ENCODE measurements around the gene BET1. TPM values are rescaled to one million over a fixed set of nuclear protein-coding genes. Genes with fewer than 3 reads are reported as not detected.

BET1 gene
- total and polyA plus RNA-seq, 2 of the 8 experiments (the other 6 are each of a cell fraction or from before 2014, with no cell fraction given): 20.6 to 31.7 TPM

GRCh38 chr7:93981480-93981874 lies 22.7 kb downstream of the BET1 start:
- CTCF ChIA-PET (ENCODE audit: partially characterized antibody): interaction anchor here (1.1 kb wide), 2 partner anchors 72 to 79 kb away, joined by 3 to 5 read pairs; no protein-coding TSS in a partner anchor
- TF ChIP-seq NANOG (IDR thresholded peaks at IDR 0.05; ENCODE audit: insufficient read depth, low read depth, low read length, poor library complexity, severe bottlenecking) (peak; percentile 82), TEAD4 (IDR thresholded peaks at IDR 0.05; ENCODE audit: low read depth, low read length) (peak; percentile 93), BCL11A (IDR thresholded peaks at IDR 0.05; ENCODE audit: low read depth in 2 of 2, low read length in 2 of 2) (no peak), RFX5 (IDR thresholded peaks at IDR 0.05; ENCODE audit: borderline replicate concordance, low read depth, low read length) (no peak), RXRA (IDR thresholded peaks at IDR 0.05; ENCODE audit: insufficient read depth, low read depth, low read length) (no peak), CTBP2 (IDR thresholded peaks at IDR 0.05; ENCODE audit: borderline replicate concordance, insufficient read depth, insufficient read length, low read length) (no peak), TCF12 (IDR thresholded peaks at IDR 0.05; ENCODE audit: low read depth, low read length) (0 out of 2 replicates have a peak, but pooled peaks have one; percentile 67), SAP30 (IDR thresholded peaks at IDR 0.05; ENCODE audit: insufficient read depth, insufficient replicate concordance, low read length) (no peak), CTCF (IDR thresholded peaks at IDR 0.05; ENCODE audit: control extremely low read depth in 1 of 3, insufficient read depth in 1 of 3, low read depth in 1 of 3, low read length in 3 of 3) (no peak), GTF2F1 (IDR thresholded peaks at IDR 0.05; ENCODE audit: borderline replicate concordance, low read depth, low read length) (no peak)

More at GRCh38 chr7:93981480-93981874, 22.7 kb downstream of the BET1 start:
- Histone ChIP-seq H2BK120ac (replicated peaks; ENCODE audit: low read depth, low read length) (no peak overlapping the region), H3K9ac (replicated peaks in 1 of 4; ENCODE audit: extremely low read depth in 1 of 4, low read depth in 3 of 4, low read length in 3 of 4) (no peak overlapping the region), H3K56ac (replicated peaks; ENCODE audit: insufficient read length, low read depth, low read length) (no peak overlapping the region), H3K9me3 (ENCODE audit: insufficient read depth in 2 of 2, low read depth in 1 of 2, low read length in 1 of 2) (no peaks in the 10 kb centered on the region; a peak in 1 of 4 replicates), H3K4ac (replicated peaks; ENCODE audit: insufficient read length, low read depth, low read length) (no peak overlapping the region), H3K79me1 (ENCODE audit: low read depth, low read length) (no peaks in the 10 kb centered on the region), H2BK20ac (ENCODE audit: low read length) (no peak overlapping the region), H3K18ac (ENCODE audit: extremely low read depth, low read length) (no peak overlapping the region), H2BK5ac (ENCODE audit: low read depth, low read length) (peak overlapping the region; percentile 42; the same call in 1 of the 2 replicates), H2AFZ (ENCODE audit: low read length) (no peak overlapping the region), H3K4me3 (ENCODE audit: extremely low read depth in 1 of 4, insufficient read depth in 2 of 4, low read depth in 3 of 4, low read length in 4 of 4) (no peak overlapping the region), H3K23ac (ENCODE audit: insufficient read length) (no peak overlapping the region), H2BK15ac (ENCODE audit: low read length) (no peak overlapping the region), H3K27me3 (replicated peaks in 1 of 4; ENCODE audit: control insufficient read depth in 3 of 4, extremely low read depth in 1 of 4, insufficient read depth in 3 of 4, low read length in 3 of 4) (no peaks in the 10 kb centered on the region), H3K23me2 (ENCODE audit: low read depth, low read length) (no peaks in the 10 kb centered on the region), H2AK5ac (ENCODE audit: low read depth, low read length) (no peak overlapping the region), H3K4me1 (replicated peaks in 1 of 4; ENCODE audit: control insufficient read depth in 3 of 4, insufficient read depth in 4 of 4, low read length in 3 of 4) (peaks cover 3 to 11% (median 7%) of the 10 kb centered on the region in 4 experiments; a peak in 4 of 7 replicates), H4K91ac (replicated peaks; ENCODE audit: insufficient read length, low read length) (peak overlapping the region; percentile 1), H4K8ac (ENCODE audit: extremely low read depth, insufficient read depth, low read length) (no peak overlapping the region; the same call in 1 of the 2 replicates), H3K79me2 (ENCODE audit: control insufficient read depth in 1 of 2, insufficient read depth in 2 of 2, low read length in 2 of 2) (no peaks in the 10 kb centered on the region), H3K14ac (ENCODE audit: insufficient read length) (no peak overlapping the region), H3K4me2 (ENCODE audit: insufficient read depth in 1 of 2, low read depth in 2 of 2, low read length in 2 of 2) (peak overlapping the region; percentile 10 to 16; a peak in 2 of 4 replicates), H4K5ac (ENCODE audit: insufficient read length, low read depth, low read length) (no peak overlapping the region), H4K20me1 (replicated peaks in 1 of 2; ENCODE audit: control insufficient read depth in 1 of 2, insufficient read depth in 2 of 2, low read length in 2 of 2) (no peaks in the 10 kb centered on the region), H3K36me3 (ENCODE audit: control insufficient read depth in 2 of 4, insufficient read depth in 4 of 4, low read length in 3 of 4) (no peaks in the 10 kb centered on the region), H2BK12ac (ENCODE audit: low read depth, low read length) (no peak overlapping the region), H3K27ac (ENCODE audit: low read depth, low read length) (no peak overlapping the region)
- POLR2A ChIA-PET (ENCODE audit: partially characterized antibody): interaction anchor here (0.6 kb wide), 1 partner anchor 65 kb away, joined by 3 read pairs; no protein-coding TSS in a partner anchor
- FAIRE-seq (no peak), DNase-seq (ENCODE audit: low read depth in 1 of 2, low spot score in 2 of 2) (peak; percentile 29 to 50)
- 55% methylated on average over 2 of the region's 2 CpGs; no CpG with 5 or more reads in 1 of the 2 experiments for WGBS, 2 experiments (ENCODE audit: extremely low coverage in 1 of 2, insufficient coverage in 1 of 2, insufficient read length in 1 of 2, insufficient replicate concordance in 2 of 2, low coverage in 1 of 2, low lambda C conversion rate in 2 of 2, missing lambda C conversion rate in 1 of 2)
